H1 (cell line): ENCODE measurements around the gene BABAM1. TPM values are rescaled to one million over a fixed set of nuclear protein-coding genes. Genes with fewer than 3 reads are reported as not detected.

Source experiments
- CTCF ChIA-PET: fragments of 300-600 bp; sonication (Branson Sonifier 250); formaldehyde crosslinking; loops from one replicate; lab custom pipeline; 2021; ENCODE audit not compliant: partially characterized antibody; lab: Charles Lee
- POLR2A ChIA-PET: fragments of 300-600 bp; sonication (Branson Sonifier 250); formaldehyde crosslinking; loops from one replicate; lab custom pipeline; 2021; ENCODE audit warnings: inconsistent platforms; ENCODE audit not compliant: partially characterized antibody; lab: Charles Lee
- DNase-seq, 2 experiments: peaks; one replicate each; pipeline versions ENCODE4 v3.0.0 to v3.0.0-alpha.2; 2010 to 2022; ENCODE audit warnings: low spot score in 2 of 2, low read depth in 1 of 2, mixed read lengths in 1 of 2
- FAIRE-seq: peaks from 2 replicates; lab custom pipeline; 2011; peaks lifted over from hg19 to GRCh38; lab: Jason Lieb, UNC
- H2AFZ ChIP-seq: 2 replicates; pipeline ENCODE4 v1.8.1; 2012; ENCODE audit warnings: low read length, inconsistent platforms
- H2AK5ac ChIP-seq: 2 replicates; pipeline ENCODE4 v1.6.1; 2013; ENCODE audit warnings: low read depth, low read length
- H2BK120ac ChIP-seq: replicated peaks from 2 replicates; pipeline ENCODE3; 2013; ENCODE audit warnings: low read depth, low read length, inconsistent platforms
- H2BK12ac ChIP-seq: 2 replicates; pipeline ENCODE4 v1.6.1; 2013; ENCODE audit warnings: low read depth, low read length
- H2BK15ac ChIP-seq: 2 replicates; pipeline ENCODE4 v1.6.1; 2013; ENCODE audit warnings: low read length
- H2BK20ac ChIP-seq: 2 replicates; pipeline ENCODE4 v1.6.1; 2013; ENCODE audit warnings: low read length
- H2BK5ac ChIP-seq: 2 replicates; pipeline ENCODE4 v1.6.1; 2013; ENCODE audit warnings: low read depth, low read length
- H3K14ac ChIP-seq: 2 replicates; pipeline ENCODE4 v1.6.1; 2013; ENCODE audit warnings: inconsistent platforms; ENCODE audit not compliant: insufficient read length
- H3K18ac ChIP-seq: 2 replicates; pipeline ENCODE4 v1.6.1; 2013; ENCODE audit warnings: low read length; ENCODE audit errors: extremely low read depth
- H3K23ac ChIP-seq: 2 replicates; pipeline ENCODE4 v1.6.1; 2013; ENCODE audit warnings: inconsistent platforms; ENCODE audit not compliant: insufficient read length
- H3K23me2 ChIP-seq: 2 replicates; pipeline ENCODE4 v1.6.1; 2013; ENCODE audit warnings: low read depth, low read length
- H3K27ac ChIP-seq: 2 replicates; pipeline ENCODE4 v1.6.1; 2011; ENCODE audit warnings: low read depth, low read length, inconsistent platforms
- H3K27me3 ChIP-seq, 4 experiments: replicated peaks in 1 of 4; 1 replicate in 1 of 4; 2 replicates in 3 of 4; pipeline versions ENCODE4 v1.6.1 to v1.8.1; 2011 to 2013; ENCODE audit warnings: low read length in 3 of 4, mild to moderate bottlenecking in 3 of 4, inconsistent platforms in 2 of 4, mixed read lengths in 2 of 4, moderate library complexity in 1 of 4; ENCODE audit not compliant: control insufficient read depth in 3 of 4, insufficient read depth in 3 of 4; ENCODE audit errors: extremely low read depth in 1 of 4
- H3K36me3 ChIP-seq, 4 experiments: 2 replicates each; pipeline versions ENCODE4 v1.6.1 to v1.8.1; 2011 to 2013; ENCODE audit warnings: mild to moderate bottlenecking in 4 of 4, low read length in 3 of 4, moderate library complexity in 2 of 4, control low read depth in 1 of 4, inconsistent platforms in 1 of 4; ENCODE audit not compliant: insufficient read depth in 4 of 4, control insufficient read depth in 2 of 4
- H3K4ac ChIP-seq: replicated peaks from 2 replicates; pipeline ENCODE3; 2013; ENCODE audit warnings: low read length, low read depth, mixed read lengths, inconsistent platforms; ENCODE audit not compliant: insufficient read length
- H3K4me1 ChIP-seq, 4 experiments: replicated peaks in 1 of 4; 1 replicate in 1 of 4; 2 replicates in 3 of 4; pipeline versions ENCODE4 v1.6.1 to v1.8.1; 2011 to 2013; ENCODE audit warnings: low read length in 3 of 4, inconsistent platforms in 2 of 4, mixed read lengths in 1 of 4; ENCODE audit not compliant: insufficient read depth in 4 of 4, control insufficient read depth in 3 of 4
- H3K4me2 ChIP-seq, 2 experiments: 2 replicates each; pipeline versions ENCODE4 v1.6.1 to v1.8.1; 2011 to 2013; ENCODE audit warnings: low read depth in 2 of 2, low read length in 2 of 2, control low read depth in 1 of 2, inconsistent platforms in 1 of 2, mild to moderate bottlenecking in 1 of 2; ENCODE audit not compliant: insufficient read depth in 1 of 2
- H3K4me3 ChIP-seq, 4 experiments: fragments of 200-600, 300-600 bp in 1 of 4; sonication (generic), shearing (Covaris generic), sonication (Bioruptor Twin) in 1 of 4; 2 replicates each; pipeline versions ENCODE4 v1.5.1 to v1.8.1; 2011 to 2016; ENCODE audit warnings: low read length in 4 of 4, low read depth in 3 of 4, control low read depth in 2 of 4, inconsistent platforms in 2 of 4, mild to moderate bottlenecking in 2 of 4, mixed read lengths in 1 of 4, moderate library complexity in 1 of 4; ENCODE audit not compliant: insufficient read depth in 2 of 4; ENCODE audit errors: extremely low read depth in 1 of 4
- H3K56ac ChIP-seq: replicated peaks from 2 replicates; pipeline ENCODE3; 2013; ENCODE audit warnings: low read depth, mild to moderate bottlenecking, mixed read lengths, low read length, inconsistent platforms; ENCODE audit not compliant: insufficient read length
- H3K79me1 ChIP-seq: 2 replicates; pipeline ENCODE4 v1.6.1; 2013; ENCODE audit warnings: low read depth, low read length, control low read depth
- H3K79me2 ChIP-seq, 2 experiments: 2 replicates each; pipeline versions ENCODE4 v1.6.1 to v1.8.1; 2012 to 2013; ENCODE audit warnings: low read length in 2 of 2, mild to moderate bottlenecking in 2 of 2, inconsistent platforms in 1 of 2; ENCODE audit not compliant: insufficient read depth in 2 of 2, control insufficient read depth in 1 of 2
- H3K9ac ChIP-seq, 4 experiments: replicated peaks in 1 of 4; 1 replicate in 1 of 4; 2 replicates in 3 of 4; pipeline versions ENCODE4 v1.6.1 to v1.8.1; 2011 to 2013; ENCODE audit warnings: low read depth in 3 of 4, low read length in 3 of 4, control low read depth in 2 of 4, mild to moderate bottlenecking in 2 of 4, moderate library complexity in 2 of 4, inconsistent platforms in 1 of 4; ENCODE audit errors: extremely low read depth in 1 of 4
- H3K9me3 ChIP-seq, 2 experiments: 2 replicates each; pipeline versions ENCODE4 v1.6.1 to v1.8.1; 2012 to 2013; ENCODE audit warnings: mild to moderate bottlenecking in 2 of 2, moderate library complexity in 2 of 2, control low read depth in 1 of 2, inconsistent platforms in 1 of 2, low read depth in 1 of 2, low read length in 1 of 2, mixed read lengths in 1 of 2; ENCODE audit not compliant: insufficient read depth in 2 of 2
- H4K20me1 ChIP-seq, 2 experiments: replicated peaks in 1 of 2; 2 replicates each; pipeline versions ENCODE3 to v1.8.1; 2011 to 2013; ENCODE audit warnings: inconsistent platforms in 2 of 2, low read length in 2 of 2, mild to moderate bottlenecking in 1 of 2; ENCODE audit not compliant: insufficient read depth in 2 of 2, control insufficient read depth in 1 of 2
- H4K5ac ChIP-seq: 2 replicates; pipeline ENCODE4 v1.6.1; 2013; ENCODE audit warnings: low read length, low read depth, mixed read lengths, inconsistent platforms; ENCODE audit not compliant: insufficient read length
- H4K8ac ChIP-seq: 2 replicates; pipeline ENCODE4 v1.8.0; 2013; ENCODE audit warnings: mild to moderate bottlenecking, moderate library complexity, low read length, inconsistent platforms; ENCODE audit not compliant: insufficient read depth; ENCODE audit errors: extremely low read depth
- H4K91ac ChIP-seq: replicated peaks from 2 replicates; pipeline ENCODE3; 2013; ENCODE audit warnings: low read length, mixed read lengths, inconsistent platforms; ENCODE audit not compliant: insufficient read length
- CTBP2 ChIP-seq: IDR thresholded peaks from 2 replicates; pipeline ENCODE4 v1.7.0; 2011; ENCODE audit warnings: borderline replicate concordance, mild to moderate bottlenecking, moderate library complexity, mixed read lengths, low read length; ENCODE audit not compliant: insufficient read depth, insufficient read length
- FOSL1 ChIP-seq: IDR thresholded peaks from 2 replicates; pipeline ENCODE4 v1.6.1; 2011; ENCODE audit warnings: mild to moderate bottlenecking, low read depth, low read length, moderate library complexity; ENCODE audit not compliant: insufficient read depth
- GABPA ChIP-seq: IDR thresholded peaks from 2 replicates; pipeline ENCODE4 v1.6.1; 2011; ENCODE audit warnings: mild to moderate bottlenecking, low read length, moderate library complexity, borderline replicate concordance; ENCODE audit not compliant: insufficient read depth
- SIRT6 ChIP-seq: IDR thresholded peaks from one replicate; pipeline ENCODE4 v1.7.1; 2012; ENCODE audit warnings: low read length, inconsistent platforms
- WGBS, 2 experiments: shearing (Covaris generic) in 1 of 2; methylation state at CpG; one replicate each; pipeline versions ENCODE4 v1.1.6 to v1.1.7; 2013 to 2015; ENCODE audit warnings: low lambda C conversion rate in 2 of 2, mixed read lengths in 2 of 2, inconsistent platforms in 1 of 2, low coverage in 1 of 2, missing lambda C conversion rate in 1 of 2; ENCODE audit not compliant: insufficient replicate concordance in 2 of 2, insufficient coverage in 1 of 2, insufficient read length in 1 of 2; ENCODE audit errors: extremely low coverage in 1 of 2, missing lambda C conversion rate in 1 of 2; 5-methylcytosine and 5-hydroxymethylcytosine counted together
- polyA plus RNA-seq, 7 experiments: library from polyadenylated mRNA; depleted of rRNA in 3 of 7; stranded (reverse) in 5 of 7; unstranded in 2 of 7; fragments of >200 nt in 5 of 7; fragments of 200-250 nt in 2 of 7; gene quantifications; 1 replicate in 5 of 7; 2 replicates in 1 of 7; 4 replicates in 1 of 7; pipeline versions ENCODE4 v1.2.1 to v1.2.3, GENCODE V29; 2011 to 2013; ENCODE audit warnings: missing spikeins in 2 of 7, mixed read lengths in 2 of 7
- total RNA-seq: library from RNA; stranded (reverse); fragmentation: NEBNext Ultra II Directional; extraction: Animal tissue kit (Norgen Biotek cat#: 25700); gene quantifications from 2 replicates; pipeline ENCODE4 v1.2.1, GENCODE V29; 2021

BABAM1 gene
- total and polyA plus RNA-seq, 2 of the 8 experiments (the other 6 are each of a cell fraction or from before 2014, with no cell fraction given): 127 to 133 TPM

DNA sequence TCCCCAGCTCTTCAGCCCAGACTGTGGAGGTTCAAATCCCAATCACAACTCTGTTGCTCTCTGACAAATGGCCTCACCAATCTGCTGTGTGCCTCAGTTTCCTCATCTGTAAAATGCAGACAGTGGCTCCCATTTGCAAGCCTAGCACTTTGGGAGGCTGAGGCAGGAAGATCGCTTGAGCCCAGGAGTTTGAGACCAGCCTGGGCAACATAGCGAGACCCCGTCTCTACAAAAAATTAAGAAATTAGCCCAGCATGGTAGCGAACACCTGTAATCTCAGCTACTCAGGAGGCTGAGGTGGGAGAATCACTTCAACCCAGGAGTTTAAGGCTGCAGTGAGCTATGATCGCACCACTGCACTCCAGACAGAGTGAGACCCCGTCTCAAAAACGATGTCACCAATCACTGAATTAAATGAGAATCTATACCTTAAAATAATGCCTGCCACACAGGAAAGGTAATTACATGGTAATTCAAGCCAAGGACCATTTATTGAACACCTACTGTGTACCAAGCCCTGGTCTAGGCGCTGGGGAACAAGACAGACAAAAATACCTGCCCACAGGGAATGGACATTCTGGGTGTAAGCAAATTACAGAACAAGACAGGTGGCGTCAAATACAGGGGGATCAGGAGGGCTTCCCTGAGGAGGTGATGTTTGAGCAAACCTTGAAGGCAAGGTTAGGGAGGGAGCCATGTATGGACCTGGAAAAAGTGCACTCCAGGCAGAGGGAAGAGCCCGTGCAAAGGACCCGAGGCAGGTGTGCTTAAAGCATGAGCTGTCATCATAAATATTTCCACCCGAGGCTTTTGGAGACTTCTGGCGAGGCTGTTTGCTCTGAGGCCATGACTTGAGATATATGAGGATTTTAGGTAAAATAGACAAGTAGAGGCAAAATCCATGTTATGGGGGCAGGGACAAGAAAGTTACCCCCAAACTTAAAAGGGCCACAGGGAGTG lies 29.2 kb upstream of the BABAM1 start:
- no peak overlapping the region for H3K27ac ChIP-seq
- no peak overlapping the region; the same call in 1 of the 2 replicates for H2BK12ac ChIP-seq
- no peak overlapping the region; the same call in 1 of the 2 replicates for H2BK5ac ChIP-seq
- no peaks in the 10 kb centered on the region for H3K27me3 ChIP-seq
- H3K79me1 ChIP-seq: peaks cover 19% of the 10 kb centered on the region
- H3K4me1 ChIP-seq: peaks cover 6 to 15% (median 11%) of the 10 kb centered on the region in 4 experiments
- peaks cover 18 to 53% of the 10 kb centered on the region in 2 experiments; a peak in 3 of 4 replicates for H3K79me2 ChIP-seq
- no peak overlapping the region for H3K9ac ChIP-seq
- H3K14ac ChIP-seq: no peak overlapping the region
- H3K36me3 ChIP-seq: peaks cover 0 to 21% (median 4%) of the 10 kb centered on the region in 4 experiments; a peak in 5 of 8 replicates
- no peak overlapping the region for H4K91ac ChIP-seq
- no peak overlapping the region for H2BK15ac ChIP-seq
- no peak for TF ChIP-seq FOSL1
- TF ChIP-seq CTBP2: no peak
- no peak for TF ChIP-seq SIRT6
- no peak for TF ChIP-seq GABPA
- no peak overlapping the region for H3K18ac ChIP-seq
- no peak overlapping the region for H4K8ac ChIP-seq
- H3K4me2 ChIP-seq: no peak overlapping the region
- 93% methylated on average over 13 of the region's 13 CpGs; no CpG with 5 or more reads in 1 of the 2 experiments for WGBS, 2 experiments
- no peak overlapping the region for H3K23ac ChIP-seq
- no peak overlapping the region for H3K4ac ChIP-seq
- H4K20me1 ChIP-seq: peaks cover 20 to 21% of the 10 kb centered on the region in 2 experiments
- H4K5ac ChIP-seq: no peak overlapping the region
- ChIA-PET POLR2A (interaction anchor here (1.0 to 7.4 kb wide), 10 partner anchors 9 to 68 kb away, joined by 3 to 48 read pairs (median 5); partner anchors contain the start of genes ANKLE1, OCEL1, USE1 and USHBP1), CTCF (interaction anchor here (0.6 to 1.6 kb wide), 6 partner anchors 10 to 169 kb away, joined by 3 to 6 read pairs (median 3); no protein-coding TSS in a partner anchor)
- H2AFZ ChIP-seq: no peak overlapping the region
- no peak overlapping the region for H2AK5ac ChIP-seq
- no peak overlapping the region for H3K56ac ChIP-seq
- no peak for FAIRE-seq
- no peak overlapping the region for H2BK20ac ChIP-seq
- no peak overlapping the region for H2BK120ac ChIP-seq
- H3K4me3 ChIP-seq: no peak overlapping the region
- no peaks in the 10 kb centered on the region for H3K9me3 ChIP-seq
- peaks cover 4% of the 10 kb centered on the region; the same call in 1 of the 2 replicates for H3K23me2 ChIP-seq
- DNase-seq: no peak
